ENCODE results near the gene CDK18. TPM values are rescaled to one million over a fixed set of nuclear protein-coding genes. Genes with fewer than 3 reads are reported as not detected.
A peak's percentile ranks its signal among the peaks of the same experiment; 100 is the strongest.

Gene CDK18
- total and polyA plus RNA-seq, 4 donors = 14.8 to 80.7 (median 33.1) TPM

- no peaks in the 10 kb centered on the region for H3K27me3 ChIP-seq (ENCODE audit: control insufficient read depth in 1 of 2, insufficient read depth in 2 of 2, low read length in 1 of 2)
- intact Hi-C loops (cut with DNase I) = loop anchor here (5.0 to 10.0 kb wide), 2 partner anchors 129 to 194 kb away; no protein-coding TSS in a partner anchor
- H3K4me1 ChIP-seq (ENCODE audit: control insufficient read depth in 1 of 2, insufficient read depth in 2 of 2, low read length in 2 of 2) = no peaks in the 10 kb centered on the region
- no peak overlapping the region for H3K27ac ChIP-seq (ENCODE audit: low read depth in 1 of 2, low read length in 2 of 2)
- H3K9me3 ChIP-seq (ENCODE audit: control insufficient read depth, low read length) = no peaks in the 10 kb centered on the region
- no peak for ATAC-seq (ENCODE audit: low FRiP score)
- no peak for DNase-seq
- peaks cover 0 to 2% of the 10 kb centered on the region in 2 donors for H3K36me3 ChIP-seq (ENCODE audit: control insufficient read depth in 1 of 2, insufficient read depth in 2 of 2, low read length in 1 of 2)
- 51 to 56% methylated on average over 9 of the region's 9 CpGs for WGBS, 2 donors
- no peak overlapping the region for H3K4me3 ChIP-seq (ENCODE audit: low read length in 2 of 2)
These were observed 24.0 kb downstream of the CDK18 start for GRCh38 chr1:205528446-205528886.

DNA sequence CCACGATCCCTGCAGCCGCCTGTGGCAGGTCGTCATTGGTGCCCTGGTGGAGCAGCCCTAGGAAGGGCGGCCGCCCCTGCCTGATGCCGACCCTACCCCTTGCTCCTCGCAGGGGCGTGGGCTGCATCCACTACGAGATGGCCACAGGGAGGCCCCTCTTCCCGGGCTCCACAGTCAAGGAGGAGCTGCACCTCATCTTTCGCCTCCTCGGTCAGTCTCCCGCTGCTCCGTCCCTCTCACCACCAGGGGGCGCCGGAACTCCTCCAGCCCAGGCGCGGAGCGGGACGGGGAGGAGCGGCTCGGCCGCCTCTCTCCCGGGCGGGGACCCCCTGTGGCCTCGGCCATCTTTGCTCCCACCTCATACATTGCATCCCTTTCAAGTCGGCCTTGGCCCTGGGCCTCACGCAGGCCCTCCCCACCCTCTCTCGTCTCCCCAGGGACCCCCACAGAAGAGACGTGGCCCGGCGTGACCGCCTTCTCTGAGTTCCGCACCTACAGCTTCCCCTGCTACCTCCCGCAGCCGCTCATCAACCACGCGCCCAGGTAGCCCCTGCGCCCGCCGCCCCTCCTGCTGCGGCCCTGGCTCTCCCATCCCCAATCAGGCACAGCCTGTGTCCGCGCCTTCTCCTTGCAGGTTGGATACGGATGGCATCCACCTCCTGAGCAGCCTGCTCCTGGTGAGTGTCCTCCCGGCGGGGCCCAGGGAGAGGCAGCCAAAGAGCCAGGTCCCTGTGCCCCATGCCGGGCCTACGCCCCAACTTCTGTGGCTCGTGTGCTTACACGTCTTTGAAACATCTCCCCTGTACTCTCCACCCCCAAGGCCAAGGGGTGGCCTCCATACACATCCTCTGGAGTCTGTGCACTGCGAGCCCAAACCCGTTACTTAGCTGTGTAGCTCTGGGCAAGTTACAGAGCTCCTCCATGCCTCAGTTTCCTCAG is 24.7 kb downstream of the CDK18 start:
- intact Hi-C loops (cut with DNase I) = loop anchor here (5.0 to 10.0 kb wide), 2 partner anchors 128 to 194 kb away; no protein-coding TSS in a partner anchor
- H3K27ac ChIP-seq (ENCODE audit: low read depth in 1 of 2, low read length in 2 of 2) = no peak overlapping the region
- H3K27me3 ChIP-seq (ENCODE audit: control insufficient read depth in 1 of 2, insufficient read depth in 2 of 2, low read length in 1 of 2) = no peaks in the 10 kb centered on the region
- H3K4me1 ChIP-seq (ENCODE audit: control insufficient read depth in 1 of 2, insufficient read depth in 2 of 2, low read length in 2 of 2) = no peaks in the 10 kb centered on the region
- no peaks in the 10 kb centered on the region for H3K9me3 ChIP-seq (ENCODE audit: control insufficient read depth, low read length)
- ATAC-seq (ENCODE audit: low FRiP score) (peak; percentile 88), DNase-seq (peak; percentile 85 to 96)
- 29 to 30% methylated on average over 50 to 53 of the region's 53 CpGs for WGBS, 2 donors
- peaks cover 0 to 2% of the 10 kb centered on the region in 2 donors for H3K36me3 ChIP-seq (ENCODE audit: control insufficient read depth in 1 of 2, insufficient read depth in 2 of 2, low read length in 1 of 2)
- H3K4me3 ChIP-seq (ENCODE audit: low read length in 2 of 2) = no peak overlapping the region

DNA sequence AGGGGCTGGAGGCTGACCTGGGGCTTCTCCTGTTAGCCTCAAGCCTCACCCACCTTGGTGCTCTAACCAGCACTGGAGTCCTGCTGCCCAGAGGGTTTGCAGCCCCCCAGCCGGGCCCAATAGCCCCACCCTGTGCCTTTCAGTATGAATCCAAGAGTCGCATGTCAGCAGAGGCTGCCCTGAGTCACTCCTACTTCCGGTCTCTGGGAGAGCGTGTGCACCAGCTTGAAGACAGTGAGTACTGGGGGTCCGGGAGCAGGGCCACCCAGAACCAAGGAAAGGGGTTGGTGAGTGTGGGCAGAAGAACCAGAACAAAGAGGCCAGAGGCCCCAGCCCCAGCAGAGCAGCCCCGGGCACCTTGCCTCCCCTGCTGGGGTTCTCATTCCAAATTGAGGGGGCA is 25.6 kb downstream of the CDK18 start:
- Histone ChIP-seq H3K9me3 (ENCODE audit: control insufficient read depth, low read length) (no peaks in the 10 kb centered on the region), H3K4me3 (ENCODE audit: low read length in 2 of 2) (no peak overlapping the region), H3K27ac (ENCODE audit: low read depth in 1 of 2, low read length in 2 of 2) (no peak overlapping the region), H3K27me3 (ENCODE audit: control insufficient read depth in 1 of 2, insufficient read depth in 2 of 2, low read length in 1 of 2) (no peaks in the 10 kb centered on the region), H3K4me1 (ENCODE audit: control insufficient read depth in 1 of 2, insufficient read depth in 2 of 2, low read length in 2 of 2) (no peaks in the 10 kb centered on the region), H3K36me3 (ENCODE audit: control insufficient read depth in 1 of 2, insufficient read depth in 2 of 2, low read length in 1 of 2) (peaks cover 0 to 2% of the 10 kb centered on the region in 2 donors)
- DNase-seq (no peak), ATAC-seq (ENCODE audit: low FRiP score) (no peak)
- intact Hi-C loops (cut with DNase I) = loop anchor here in 1 of 2 donors (5.0 kb wide), 1 partner anchor 57 kb away; no protein-coding TSS in a partner anchor
- 91 to 93% methylated on average over 6 of the region's 6 CpGs for WGBS, 2 donors

GRCh38 chr1:205531191-205532025 is 26.9 kb downstream of the CDK18 start:
- H3K36me3 ChIP-seq (ENCODE audit: control insufficient read depth in 1 of 2, insufficient read depth in 2 of 2, low read length in 1 of 2) = peaks cover 0 to 2% of the 10 kb centered on the region in 2 donors
- DNase-seq = peak; percentile 32 to 70
- no peak overlapping the region for H3K27ac ChIP-seq (ENCODE audit: low read depth in 1 of 2, low read length in 2 of 2)
- H3K4me3 ChIP-seq (ENCODE audit: low read length in 2 of 2) = no peak overlapping the region
- no peaks in the 10 kb centered on the region for H3K9me3 ChIP-seq (ENCODE audit: control insufficient read depth, low read length)
- 85 to 88% methylated on average over 19 to 20 of the region's 20 CpGs for WGBS, 2 donors
- ATAC-seq (ENCODE audit: low FRiP score) = no peak
- intact Hi-C loops (cut with DNase I) = loop anchor here in 1 of 2 donors (5.0 kb wide), 1 partner anchor 56 kb away; no protein-coding TSS in a partner anchor
- no peaks in the 10 kb centered on the region for H3K27me3 ChIP-seq (ENCODE audit: control insufficient read depth in 1 of 2, insufficient read depth in 2 of 2, low read length in 1 of 2)
- no peaks in the 10 kb centered on the region for H3K4me1 ChIP-seq (ENCODE audit: control insufficient read depth in 1 of 2, insufficient read depth in 2 of 2, low read length in 2 of 2)

- Histone ChIP-seq H3K4me3 (ENCODE audit: low read length in 2 of 2) (no peak overlapping the region), H3K27me3 (ENCODE audit: control insufficient read depth in 1 of 2, insufficient read depth in 2 of 2, low read length in 1 of 2) (no peaks in the 10 kb centered on the region), H3K36me3 (ENCODE audit: control insufficient read depth in 1 of 2, insufficient read depth in 2 of 2, low read length in 1 of 2) (peaks cover 0 to 2% of the 10 kb centered on the region in 2 donors), H3K4me1 (ENCODE audit: control insufficient read depth in 1 of 2, insufficient read depth in 2 of 2, low read length in 2 of 2) (no peaks in the 10 kb centered on the region), H3K27ac (ENCODE audit: low read depth in 1 of 2, low read length in 2 of 2) (no peak overlapping the region), H3K9me3 (ENCODE audit: control insufficient read depth, low read length) (no peaks in the 10 kb centered on the region)
- intact Hi-C loops (cut with DNase I) = loop anchor here in 1 of 2 donors (5.0 kb wide), 1 partner anchor 55 kb away; no protein-coding TSS in a partner anchor
- DNase-seq (peak in 1 of 2 donors; percentile 74), ATAC-seq (ENCODE audit: low FRiP score) (no peak)
- 92 to 95% methylated on average over 22 of the region's 22 CpGs for WGBS, 2 donors
These were observed 27.8 kb downstream of the CDK18 start for GRCh38 chr1:205532026-205532898.

DNA sequence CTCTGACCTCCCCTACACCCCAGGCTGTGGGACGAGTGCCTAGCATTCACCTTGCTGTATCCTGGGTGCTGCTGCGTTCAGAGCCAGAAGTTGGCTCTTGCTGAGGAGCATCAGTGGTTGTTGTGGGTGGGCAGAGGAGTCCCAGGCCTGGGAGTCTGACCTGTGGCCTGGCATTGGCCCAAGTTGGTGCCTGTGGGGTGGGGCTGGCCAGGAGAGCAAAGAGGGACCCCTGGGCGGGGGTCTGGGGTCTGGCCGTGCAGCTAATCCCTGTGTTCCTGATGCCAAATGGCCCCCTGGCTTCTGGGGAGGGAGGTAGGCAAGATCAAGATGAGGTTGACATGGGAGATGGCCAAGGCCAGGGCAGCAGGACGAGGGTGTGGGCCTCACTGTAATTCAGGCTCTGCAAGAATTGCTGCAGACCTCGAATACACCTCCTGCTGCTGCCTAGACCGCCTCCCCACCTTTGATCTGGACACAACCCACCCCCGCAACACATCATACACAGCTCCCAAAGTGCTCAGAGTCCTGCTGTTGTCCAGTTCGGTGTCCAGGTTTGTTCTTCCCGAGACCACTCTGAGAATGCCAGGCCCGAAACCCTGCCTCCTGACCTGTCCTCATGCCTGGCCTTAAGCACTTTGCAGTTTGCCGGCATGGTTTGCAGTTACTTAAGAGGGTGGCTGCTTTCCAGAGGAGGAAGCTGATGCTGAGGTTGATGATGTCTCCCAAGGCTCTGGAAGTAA is 28.7 kb downstream of the CDK18 start:
- no peak for ATAC-seq (ENCODE audit: low FRiP score)
- Histone ChIP-seq H3K27me3 (ENCODE audit: control insufficient read depth in 1 of 2, insufficient read depth in 2 of 2, low read length in 1 of 2) (no peaks in the 10 kb centered on the region), H3K9me3 (ENCODE audit: control insufficient read depth, low read length) (no peaks in the 10 kb centered on the region), H3K4me1 (ENCODE audit: control insufficient read depth in 1 of 2, insufficient read depth in 2 of 2, low read length in 2 of 2) (no peaks in the 10 kb centered on the region), H3K36me3 (ENCODE audit: control insufficient read depth in 1 of 2, insufficient read depth in 2 of 2, low read length in 1 of 2) (peaks cover 0 to 2% of the 10 kb centered on the region in 2 donors), H3K4me3 (ENCODE audit: low read length in 2 of 2) (no peak overlapping the region), H3K27ac (ENCODE audit: low read depth in 1 of 2, low read length in 2 of 2) (no peak overlapping the region)
- peak in 1 of 2 donors; percentile 63 for DNase-seq
- WGBS, 2 donors = 83 to 85% methylated on average over 12 of the region's 12 CpGs
- intact Hi-C loops (cut with DNase I) = loop anchor here in 1 of 2 donors (5.0 kb wide), 1 partner anchor 54 kb away; no protein-coding TSS in a partner anchor

DNA sequence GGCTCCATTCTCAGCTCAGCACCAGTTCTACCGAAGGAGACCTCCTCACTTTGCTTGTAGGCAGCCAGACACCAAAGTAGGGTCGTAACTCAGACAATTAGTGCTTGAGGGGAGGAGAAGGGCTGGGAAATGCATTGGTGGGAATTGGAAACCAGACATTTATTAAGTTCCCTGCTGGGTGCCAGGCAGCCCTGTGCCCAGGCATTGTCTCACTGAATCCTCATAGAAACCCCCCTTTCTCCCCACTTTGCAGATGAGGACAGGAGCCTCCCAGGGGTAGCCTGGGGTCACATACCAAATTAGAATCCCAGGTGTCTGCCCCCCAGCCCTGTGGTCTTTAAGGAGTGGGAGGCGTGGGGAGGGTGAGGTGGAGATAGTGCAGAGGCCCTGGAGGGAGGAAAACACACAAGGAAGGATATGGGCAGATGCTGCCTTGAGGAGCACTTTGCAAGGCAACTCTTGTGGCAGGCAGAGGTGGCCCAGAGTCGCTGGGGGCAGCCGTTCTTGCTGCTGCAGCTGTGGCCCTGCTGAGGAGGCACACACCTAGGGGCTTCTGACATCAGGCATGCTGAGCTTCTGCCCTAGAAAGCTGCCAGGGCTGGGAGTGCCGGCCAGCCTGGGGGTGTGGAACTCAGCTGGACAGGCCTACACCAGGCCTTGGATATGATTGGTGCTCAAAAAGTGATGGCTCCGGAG is 29.4 kb downstream of the CDK18 start:
- Histone ChIP-seq H3K27me3 (ENCODE audit: control insufficient read depth in 1 of 2, insufficient read depth in 2 of 2, low read length in 1 of 2) (no peaks in the 10 kb centered on the region), H3K27ac (ENCODE audit: low read depth in 1 of 2, low read length in 2 of 2) (no peak overlapping the region), H3K4me1 (ENCODE audit: control insufficient read depth in 1 of 2, insufficient read depth in 2 of 2, low read length in 2 of 2) (no peaks in the 10 kb centered on the region), H3K36me3 (ENCODE audit: control insufficient read depth in 1 of 2, insufficient read depth in 2 of 2, low read length in 1 of 2) (peaks cover 0 to 2% of the 10 kb centered on the region in 2 donors), H3K4me3 (ENCODE audit: low read length in 2 of 2) (no peak overlapping the region), H3K9me3 (ENCODE audit: control insufficient read depth, low read length) (no peaks in the 10 kb centered on the region)
- intact Hi-C loops (cut with DNase I) = loop anchor here in 1 of 2 donors (5.0 kb wide), 1 partner anchor 53 kb away; no protein-coding TSS in a partner anchor
- DNase-seq = peak in 1 of 2 donors; percentile 62
- WGBS, 2 donors = 90 to 91% methylated on average over 7 of the region's 7 CpGs
- no peak for ATAC-seq (ENCODE audit: low FRiP score)
